Stomach (tissue), 9 donors: ENCODE results near the gene SORCS1. TPM values are rescaled to one million over a fixed set of nuclear protein-coding genes. Genes with fewer than 3 reads are reported as not detected.

Source experiments
- DNase-seq, 2 donors: peaks; one replicate each; pipeline versions ENCODE4 v3.0.0 to v3.0.0-alpha.2; 2013 to 2019
- H3K27ac ChIP-seq, 5 donors: fragments of 200-600 bp in 4 of 5; sonication (generic) in 4 of 5; one replicate each; pipeline ENCODE4 v1.5.1; 2013 to 2019; ENCODE audit warnings: mild to moderate bottlenecking in 1 of 5, moderate library complexity in 1 of 5
- H3K27me3 ChIP-seq, 3 donors: fragments of 200-600 bp; sonication (generic); one replicate each; pipeline ENCODE4 v1.5.1; 2017 to 2019; ENCODE audit warnings: mixed run types in 1 of 3
- H3K36me3 ChIP-seq, 4 donors: fragments of 200-600 bp; sonication (generic); 1 replicate in 3 of 4; 2 replicates in 1 of 4; pipeline ENCODE4 v1.5.1; 2016 to 2019
- H3K4me1 ChIP-seq, 4 donors: fragments of 200-600 bp; sonication (generic); one replicate each; pipeline ENCODE4 v1.5.1; 2016 to 2019
- H3K4me3 ChIP-seq, 4 donors: fragments of 200-600 bp; sonication (generic) in 3 of 4; one replicate each; pipeline ENCODE4 v1.5.1; 2016 to 2019; ENCODE audit warnings: mild to moderate bottlenecking in 1 of 4
- H3K9me3 ChIP-seq, 4 donors: fragments of 200-600 bp; sonication (generic); one replicate each; pipeline ENCODE4 v1.5.1; 2016 to 2019
- CTCF ChIP-seq, 7 experiments: fragments of 450-650 bp in 4 of 7; fragments of 200-600 bp in 3 of 7; sonication (generic) in 3 of 7; IDR thresholded peaks; one replicate each; pipeline ENCODE4 v1.5.1; 2016 to 2019; ENCODE audit warnings: antibody characterized with exemption in 7 of 7, control low read depth in 2 of 7, mild to moderate bottlenecking in 1 of 7
- EP300 ChIP-seq: sonication (generic); formaldehyde crosslinking; IDR thresholded peaks from one replicate; pipeline ENCODE4 v1.6.1; 2017; ENCODE audit warnings: antibody characterized with exemption
- POLR2A ChIP-seq, 4 donors: fragments of 450-650 bp; IDR thresholded peaks; one replicate each; pipeline ENCODE4 v1.6.1; 2016; ENCODE audit warnings: antibody characterized with exemption in 4 of 4, control low read depth in 2 of 4, mild to moderate bottlenecking in 1 of 4, moderate library complexity in 1 of 4
- POLR2AphosphoS5 ChIP-seq, 3 donors: sonication (generic); formaldehyde crosslinking; IDR thresholded peaks; one replicate each; pipeline ENCODE4 v1.6.1; 2016; ENCODE audit warnings: antibody characterized with exemption in 3 of 3
- WGBS, 5 donors: extraction: QIAGEN DNeasy Blood & Tissue Kit in 3 of 5; methylation state at CpG; one replicate each; pipeline versions ENCODE4 v1.1.5 to v1.1.7; 2013 to 2018; 5-methylcytosine and 5-hydroxymethylcytosine counted together
- intact Hi-C: fragments of 100-400 bp; cut with DNase I; formaldehyde crosslinking; loops from one replicate; pipeline ENCODE4 v1.15.1; 2023; ENCODE audit warnings: low total_unique reads
- polyA plus RNA-seq, 3 donors: library from polyadenylated mRNA; stranded (reverse); fragments of 200-250 nt; gene quantifications; one replicate each; pipeline ENCODE4 v1.2.3, GENCODE V29; 2013
- small RNA-seq, 4 donors: library from RNA; depleted of rRNA; stranded (forward); fragments of <200 nt; gene quantifications; one replicate each; pipeline ENCODE3, GENCODE V24; 2016
- total RNA-seq, 5 donors: library from RNA; depleted of rRNA; stranded (reverse); fragments of >200 nt; gene quantifications; one replicate each; pipeline versions ENCODE4 v1.1.0 to v1.2.3, GENCODE V29; 2014 to 2016
- donor health status: healthy with polysubstance abuse.
- donor health status: Bipolar disorder and iron deficiency.
- donor health status: healthy.

Gene SORCS1
- total and polyA plus RNA-seq, 8 donors: 0.25 to 10.1 (median 0.69) TPM

- H3K36me3 ChIP-seq: no peaks in the 10 kb centered on the region
- TF ChIP-seq CTCF (IDR thresholded peaks at IDR 0.05): no peak
- no peak for TF ChIP-seq EP300
- no peak for TF ChIP-seq POLR2AphosphoS5 (IDR thresholded peaks at IDR 0.05)
- TF ChIP-seq POLR2A (IDR thresholded peaks at IDR 0.05): no peak
- H3K4me1 ChIP-seq: no peaks in the 10 kb centered on the region
- H3K27me3 ChIP-seq: no peaks in the 10 kb centered on the region
- intact Hi-C loops: no loop called here
- H3K27ac ChIP-seq: no peak overlapping the region
- H3K9me3 ChIP-seq: peaks cover 0 to 9% (median 0%) of the 10 kb centered on the region in 4 donors
- no peak overlapping the region for H3K4me3 ChIP-seq
- 77 to 90% (median 88%) methylated on average over 2 of the region's 2 CpGs for WGBS, 5 donors
- no peak for DNase-seq
Measured at GRCh38 chr10:106534441-106534840, 630.1 kb downstream of the SORCS1 start.

DNA sequence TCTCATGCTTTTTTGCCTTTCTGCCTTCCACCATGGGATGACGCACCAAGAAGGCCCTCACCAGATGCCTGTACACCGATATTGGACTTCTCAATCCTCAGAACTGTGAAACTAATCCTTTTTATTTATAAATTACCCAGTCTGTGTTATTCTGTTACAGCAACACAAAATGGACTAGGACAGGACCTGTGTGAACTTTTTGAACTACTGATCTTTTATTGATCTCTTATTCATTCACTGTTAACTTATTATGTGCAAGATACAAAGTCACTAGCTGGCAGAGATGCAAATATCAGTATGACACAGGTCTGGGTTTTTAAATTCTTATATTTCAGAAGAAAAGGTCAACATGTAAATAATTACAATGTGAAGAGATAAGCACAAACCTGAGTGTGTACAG, 635.8 kb downstream of the SORCS1 start:
- intact Hi-C loops: no loop called here
- no peak for TF ChIP-seq EP300
- TF ChIP-seq POLR2A (IDR thresholded peaks at IDR 0.05): no peak
- no peak for TF ChIP-seq POLR2AphosphoS5 (IDR thresholded peaks at IDR 0.05)
- TF ChIP-seq CTCF (IDR thresholded peaks at IDR 0.05): no peak
- Histone ChIP-seq H3K9me3 (no peaks in the 10 kb centered on the region), H3K36me3 (no peaks in the 10 kb centered on the region), H3K4me3 (no peak overlapping the region), H3K27ac (no peak overlapping the region), H3K27me3 (no peaks in the 10 kb centered on the region), H3K4me1 (no peaks in the 10 kb centered on the region)
- WGBS, 5 donors: 88 to 95% (median 89%) methylated on average over 2 of the region's 2 CpGs
- no peak for DNase-seq

- no peaks in the 10 kb centered on the region for H3K9me3 ChIP-seq
- H3K27ac ChIP-seq: no peak overlapping the region
- no peak for DNase-seq
- H3K36me3 ChIP-seq: no peaks in the 10 kb centered on the region
- TF ChIP-seq POLR2A (IDR thresholded peaks at IDR 0.05): no peak
- no peak for TF ChIP-seq EP300
- TF ChIP-seq POLR2AphosphoS5 (IDR thresholded peaks at IDR 0.05): no peak
- TF ChIP-seq CTCF (IDR thresholded peaks at IDR 0.05): no peak
- 79 to 97% (median 88%) methylated on average over 1 of the region's 1 CpG for WGBS, 5 donors
- no peak overlapping the region for H3K4me3 ChIP-seq
- intact Hi-C loops: no loop called here
- no peaks in the 10 kb centered on the region for H3K27me3 ChIP-seq
- H3K4me1 ChIP-seq: no peaks in the 10 kb centered on the region
Measured at GRCh38 chr10:106525835-106526234, 638.7 kb downstream of the SORCS1 start.

Small RNAs within 50 kb of the gene (small RNA-seq; reads per million reads assigned to genes)
- 0.62 to 2.2 (median 1.4) reads per million in 4 donors for gene RNA5SP325
